HFFc6 (cell line): Measurements from ENCODE around the gene CDC20B. TPM values are rescaled to one million over a fixed set of nuclear protein-coding genes. Genes with fewer than 3 reads are reported as not detected.

Source experiments
- DNase-seq: peaks from one replicate; pipeline ENCODE4 v3.0.0-alpha.2; 2018
- H3K27ac Mint-ChIP-seq: 2 replicates; pipeline ENCODE4 v1.8.0; 2020; ENCODE audit warnings: mild to moderate bottlenecking, mixed read lengths
- H3K27me3 Mint-ChIP-seq: 2 replicates; pipeline ENCODE4 v1.8.0; 2021; ENCODE audit warnings: mild to moderate bottlenecking, moderate library complexity, mixed read lengths; ENCODE audit not compliant: insufficient read depth
- H3K36me3 Mint-ChIP-seq: 2 replicates; pipeline ENCODE4 v1.8.0; 2021; ENCODE audit warnings: low read depth, mixed read lengths
- H3K4me1 Mint-ChIP-seq: 2 replicates; pipeline ENCODE4 v1.8.0; 2020; ENCODE audit warnings: low read depth, mixed read lengths
- H3K4me3 Mint-ChIP-seq: 2 replicates; pipeline ENCODE4 v1.8.0; 2020; ENCODE audit warnings: mild to moderate bottlenecking, moderate library complexity, mixed read lengths
- H3K9me3 Mint-ChIP-seq: 2 replicates; pipeline ENCODE4 v1.8.0; 2020; ENCODE audit warnings: mild to moderate bottlenecking, mixed read lengths
- long read RNA-seq: library from polyadenylated mRNA; unstranded; transcript quantifications from one replicate; pipeline ENCODE4 v2.0.0, GENCODE V29; 2019
- total RNA-seq, 6 experiments: library from RNA; stranded (reverse); fragmentation: NEBNext Ultra II Directional; extraction: Animal tissue kit (Norgen Biotek cat#: 25700); gene quantifications; 2 replicates in 1 of 6; 3 replicates in 5 of 6; pipeline ENCODE4 v1.2.3, GENCODE V29; 2021
- TF ChIP-seq, protein P1 (sequence below): fragments of 200-600 bp; sonication (generic); IDR thresholded peaks from 2 replicates; pipeline ENCODE4 v1.5.0; 2021; ENCODE audit warnings: antibody characterized with exemption, mild to moderate bottlenecking

CDC20B gene, protein sequence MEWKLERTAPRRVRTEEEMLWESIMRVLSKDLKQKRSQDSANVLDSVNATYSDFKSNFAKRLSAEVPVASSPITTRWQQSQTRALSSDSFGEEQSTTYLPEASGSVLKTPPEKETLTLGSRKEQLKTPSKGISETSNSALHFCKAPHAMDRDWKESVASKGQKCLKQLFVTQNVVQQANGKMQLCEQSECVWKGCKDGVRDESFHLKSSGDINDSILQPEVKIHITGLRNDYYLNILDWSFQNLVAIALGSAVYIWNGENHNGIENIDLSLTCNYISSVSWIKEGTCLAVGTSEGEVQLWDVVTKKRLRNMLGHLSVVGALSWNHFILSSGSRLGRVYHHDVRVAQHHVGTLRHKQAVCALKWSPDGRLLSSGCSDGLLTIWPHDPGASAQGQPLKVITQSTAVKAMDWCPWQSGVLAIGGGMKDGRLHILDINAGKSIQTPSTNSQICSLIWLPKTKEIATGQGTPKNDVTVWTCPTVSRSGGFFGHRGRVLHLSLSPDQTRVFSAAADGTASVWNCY
- under 1 TPM in 5 of 6 experiments, not detected in 1; 0.07 to 0.20 (median 0.12) TPM for total RNA-seq
- long read RNA-seq, partial matches to known transcripts, result 0 of 3 reads
- long read RNA-seq, other reads (novel, unspliced or antisense), result 3 of 3 reads

DNA sequence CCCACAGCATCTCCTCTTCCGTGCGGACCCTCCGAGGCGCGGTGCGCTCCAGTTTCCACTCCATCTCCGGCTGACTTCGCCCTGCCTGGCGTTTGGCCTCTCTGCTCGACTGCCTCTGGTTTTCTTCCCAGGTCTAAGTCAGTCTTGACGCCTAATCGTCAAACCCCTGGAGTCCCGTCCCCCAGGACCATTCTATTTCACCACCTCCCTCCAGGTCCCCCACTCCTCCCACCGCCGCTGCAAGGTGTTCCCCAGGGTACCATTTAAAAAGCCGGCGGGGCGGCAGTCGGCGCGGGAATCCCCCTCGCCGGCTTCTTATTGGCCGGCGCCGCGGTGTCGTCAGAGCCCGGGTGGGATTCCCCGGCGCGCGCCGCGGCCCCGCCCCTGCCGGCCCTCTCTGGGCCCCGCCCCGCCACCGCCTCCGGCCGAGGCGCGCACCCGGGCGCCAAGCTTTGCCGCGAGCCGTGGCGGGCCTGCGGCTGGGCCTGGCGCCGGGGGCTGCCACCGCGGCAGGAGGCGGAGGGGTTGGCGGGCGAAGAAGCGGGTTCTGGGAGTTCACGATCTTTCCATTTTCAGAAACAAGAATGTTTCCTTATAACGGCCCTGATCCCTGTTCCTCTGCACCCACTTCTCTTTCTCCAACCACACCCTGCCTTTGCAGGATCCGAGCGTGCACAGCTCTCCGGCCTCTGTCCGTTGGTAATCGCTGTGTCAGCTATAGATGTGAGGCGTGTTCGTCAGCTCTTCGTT is at the start of gene CDC20B:
Gene CDC20B, minus strand, starts transcription at position 241 of the 750 bp plus-strand sequence. Its CDS starts 177 bp downstream, at position 64.
- H3K36me3 Mint-ChIP-seq, result no peaks in the 10 kb centered on the region
- H3K27me3 Mint-ChIP-seq, result peaks cover 26% of the 10 kb centered on the region
- no peaks in the 10 kb centered on the region for H3K9me3 Mint-ChIP-seq
- DNase-seq, result peak; percentile 40
- peaks cover 52% of the 10 kb centered on the region for H3K4me1 Mint-ChIP-seq
- peak within 1 kb of the TSS; percentile 15; the same call in 1 of the 2 replicates for H3K27ac Mint-ChIP-seq
- peak within 1 kb of the TSS; percentile 91 for H3K4me3 Mint-ChIP-seq
- TF ChIP-seq, protein P1, sequence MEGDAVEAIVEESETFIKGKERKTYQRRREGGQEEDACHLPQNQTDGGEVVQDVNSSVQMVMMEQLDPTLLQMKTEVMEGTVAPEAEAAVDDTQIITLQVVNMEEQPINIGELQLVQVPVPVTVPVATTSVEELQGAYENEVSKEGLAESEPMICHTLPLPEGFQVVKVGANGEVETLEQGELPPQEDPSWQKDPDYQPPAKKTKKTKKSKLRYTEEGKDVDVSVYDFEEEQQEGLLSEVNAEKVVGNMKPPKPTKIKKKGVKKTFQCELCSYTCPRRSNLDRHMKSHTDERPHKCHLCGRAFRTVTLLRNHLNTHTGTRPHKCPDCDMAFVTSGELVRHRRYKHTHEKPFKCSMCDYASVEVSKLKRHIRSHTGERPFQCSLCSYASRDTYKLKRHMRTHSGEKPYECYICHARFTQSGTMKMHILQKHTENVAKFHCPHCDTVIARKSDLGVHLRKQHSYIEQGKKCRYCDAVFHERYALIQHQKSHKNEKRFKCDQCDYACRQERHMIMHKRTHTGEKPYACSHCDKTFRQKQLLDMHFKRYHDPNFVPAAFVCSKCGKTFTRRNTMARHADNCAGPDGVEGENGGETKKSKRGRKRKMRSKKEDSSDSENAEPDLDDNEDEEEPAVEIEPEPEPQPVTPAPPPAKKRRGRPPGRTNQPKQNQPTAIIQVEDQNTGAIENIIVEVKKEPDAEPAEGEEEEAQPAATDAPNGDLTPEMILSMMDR, result no peak

DNA sequence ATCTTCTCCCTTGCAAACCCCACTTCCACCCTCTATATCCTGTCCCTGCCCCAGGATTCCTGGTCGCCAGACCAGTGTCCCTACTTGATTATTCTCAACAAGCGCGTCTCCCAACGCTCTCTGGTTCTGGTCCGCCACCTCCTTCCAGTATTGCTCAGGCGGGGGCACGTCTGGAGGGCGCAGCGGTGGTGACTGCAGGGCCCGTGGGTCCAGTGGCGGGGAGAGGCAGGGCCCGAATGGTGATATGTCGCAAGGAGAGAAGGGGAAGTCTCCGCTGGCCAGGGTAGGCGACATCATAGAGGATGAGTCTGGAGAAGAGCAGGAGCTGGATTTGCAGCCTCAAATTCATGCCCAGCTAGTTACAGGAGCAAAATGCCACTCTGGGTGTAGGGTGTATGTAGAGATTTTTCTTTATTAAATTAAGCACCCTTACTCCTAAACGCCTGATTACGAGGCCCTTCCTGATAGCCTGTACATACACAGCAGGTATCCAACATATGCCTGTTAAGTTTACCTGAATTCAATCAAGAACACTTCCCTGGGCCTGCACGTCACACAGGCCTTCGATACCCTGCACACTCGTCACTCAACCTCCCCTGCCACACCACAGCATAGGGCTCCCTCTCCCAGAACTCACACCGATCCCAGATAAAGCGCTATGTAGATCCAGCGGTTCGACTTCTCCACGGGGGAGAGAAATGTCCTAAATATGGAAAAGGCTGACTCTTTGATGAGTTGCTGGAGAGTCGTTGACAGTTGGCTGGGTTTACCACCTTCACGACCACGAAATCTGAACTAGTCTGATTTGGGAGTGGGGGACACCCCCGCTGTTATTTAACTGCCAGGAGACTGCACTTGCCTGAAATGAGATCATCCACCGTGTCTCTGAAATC is 49.4 kb upstream of the CDC20B start:
- no peaks in the 10 kb centered on the region for H3K9me3 Mint-ChIP-seq
- peaks cover 5% of the 10 kb centered on the region; the same call in 1 of the 2 replicates for H3K36me3 Mint-ChIP-seq
- no peak overlapping the region for H3K4me3 Mint-ChIP-seq
- H3K4me1 Mint-ChIP-seq, result peaks cover 9% of the 10 kb centered on the region; the same call in 1 of the 2 replicates
- TF ChIP-seq, protein P1, result no peak
- H3K27me3 Mint-ChIP-seq, result peaks cover 68% of the 10 kb centered on the region
- no peak overlapping the region for H3K27ac Mint-ChIP-seq
- DNase-seq, result no peak

DNA sequence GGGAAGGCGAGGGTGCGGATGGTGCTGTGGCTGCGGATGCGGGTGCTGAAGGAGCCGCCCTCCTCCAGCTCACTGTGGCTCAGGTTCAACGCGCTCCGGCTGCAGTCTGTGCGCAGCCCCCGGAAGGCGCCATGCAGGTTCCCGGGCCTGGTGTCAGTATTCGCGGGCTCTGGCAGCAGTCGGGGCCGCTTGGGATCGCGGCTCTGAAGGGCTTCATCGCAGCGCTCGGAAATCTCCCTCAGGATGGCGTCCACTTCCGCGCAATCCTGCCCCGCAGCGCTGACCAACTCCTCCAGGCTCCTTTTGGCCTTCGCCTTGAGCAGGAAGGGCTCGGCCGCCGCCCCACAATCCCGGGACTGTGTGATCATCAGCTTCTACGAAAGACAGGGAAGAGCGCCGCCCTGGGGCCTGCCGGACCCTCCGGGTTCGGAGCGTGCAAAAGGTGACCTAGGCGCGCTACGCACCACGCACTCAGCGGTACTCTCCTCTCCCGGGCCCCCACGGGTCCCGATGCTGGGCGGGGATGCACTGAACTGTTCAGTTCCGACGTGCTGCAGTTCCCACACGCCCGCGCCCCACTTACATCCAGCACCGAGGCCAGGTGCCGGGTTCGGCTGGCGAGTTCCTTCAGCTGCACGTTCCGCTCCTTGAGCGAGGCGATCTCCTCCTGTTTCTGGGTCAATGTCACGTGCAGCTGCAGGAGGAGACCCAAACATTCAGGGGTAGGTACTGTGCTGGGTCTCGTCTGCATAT is 47.6 kb upstream of the CDC20B start:
- Mint-ChIP-seq H3K4me3 (peak overlapping the region; percentile 13; the same call in 1 of the 2 replicates), H3K9me3 (no peaks in the 10 kb centered on the region), H3K27me3 (peaks cover 61% of the 10 kb centered on the region), H3K27ac (no peak overlapping the region), H3K4me1 (peaks cover 9% of the 10 kb centered on the region; the same call in 1 of the 2 replicates), H3K36me3 (peaks cover 5% of the 10 kb centered on the region; the same call in 1 of the 2 replicates)
- TF ChIP-seq, protein P1, result no peak
- no peak for DNase-seq

DNA sequence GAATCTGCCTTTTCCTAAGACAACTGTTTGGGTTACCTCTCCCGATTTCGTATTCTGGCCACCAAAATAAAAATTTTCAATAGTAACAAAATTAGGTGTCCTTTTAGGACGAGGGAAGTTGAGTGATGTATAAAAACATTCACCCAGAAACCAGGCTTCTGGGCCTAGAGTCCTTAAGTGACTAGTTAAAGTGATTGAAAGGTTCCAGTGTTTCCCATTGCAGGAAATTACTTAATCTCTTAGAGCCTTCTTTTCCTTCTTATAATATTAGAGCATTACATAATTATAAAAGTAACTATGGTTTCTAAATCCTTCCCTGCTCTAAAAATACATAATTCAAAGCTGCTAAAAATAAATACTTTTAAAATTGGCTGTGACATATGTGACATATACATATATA is 46.8 kb upstream of the CDC20B start:
- no peak overlapping the region for H3K27ac Mint-ChIP-seq
- H3K9me3 Mint-ChIP-seq, result no peaks in the 10 kb centered on the region
- no peak for DNase-seq
- no peak overlapping the region for H3K4me3 Mint-ChIP-seq
- peaks cover 5% of the 10 kb centered on the region; the same call in 1 of the 2 replicates for H3K36me3 Mint-ChIP-seq
- H3K4me1 Mint-ChIP-seq, result peaks cover 9% of the 10 kb centered on the region; the same call in 1 of the 2 replicates
- TF ChIP-seq, protein P1, result no peak
- peaks cover 60% of the 10 kb centered on the region for H3K27me3 Mint-ChIP-seq
